Activated naive CD8-positive, alpha-beta T cell treated with anti-CD3 and anti-CD28 coated beads, Interleukin-2, amount 10 ng/mL, durations not matched to agents 7 days and 5 days (primary cell): Measurements from ENCODE around the gene PTPMT1. TPM values are rescaled to one million over a fixed set of nuclear protein-coding genes. Genes with fewer than 3 reads are reported as not detected.
A peak's percentile ranks its signal among the peaks of the same experiment; 100 is the strongest.

ENCODE experiments used
- ATAC-seq: fragments of 150-1000 bp; cut with Tn5 transposase; one replicate; pipeline ENCODE4 v1.10.0; 2021; ENCODE audit warnings: low read depth, moderate library complexity
- POLR2A ChIA-PET: fragments of 350-600 bp; sonication (Branson Sonifier 250); formaldehyde crosslinking; loops from one replicate; lab custom pipeline; 2021; ENCODE audit warnings: antibody characterized with exemption; lab: Charles Lee
- DNase-seq: peaks from one replicate; pipeline ENCODE4 v3.0.0; 2021
- H3K27ac Mint-ChIP-seq: one replicate; pipeline ENCODE4 v1.8.0; 2022; ENCODE audit warnings: mild to moderate bottlenecking, mixed read lengths
- H3K27me3 Mint-ChIP-seq: one replicate; pipeline ENCODE4 v1.8.0; 2022; ENCODE audit warnings: mild to moderate bottlenecking, moderate library complexity, mixed read lengths
- H3K36me3 Mint-ChIP-seq: one replicate; pipeline ENCODE4 v1.8.0; 2021; ENCODE audit warnings: mild to moderate bottlenecking, mixed read lengths
- H3K4me1 Mint-ChIP-seq: one replicate; pipeline ENCODE4 v1.8.0; 2021; ENCODE audit warnings: mixed read lengths
- H3K4me3 Mint-ChIP-seq: one replicate; pipeline ENCODE4 v1.8.0; 2022; ENCODE audit warnings: mild to moderate bottlenecking, moderate library complexity, mixed read lengths
- H3K9me3 Mint-ChIP-seq: one replicate; pipeline ENCODE4 v1.8.0; 2021; ENCODE audit warnings: mixed read lengths
- total RNA-seq, 2 experiments: library from RNA; stranded (reverse); gene quantifications; one replicate each; pipeline ENCODE4 v1.2.3, GENCODE V29; 2021

PTPMT1 gene
- total RNA-seq, 2 experiments from 2014 or later = 37.9 to 39.3 TPM

GRCh38 chr11:47589977-47590861, 24.8 kb downstream of the PTPMT1 start:
- Mint-ChIP-seq H3K4me3 (no peak overlapping the region), H3K4me1 (peaks cover 23% of the 10 kb centered on the region), H3K9me3 (no peaks in the 10 kb centered on the region), H3K36me3 (no peaks in the 10 kb centered on the region), H3K27ac (no peak overlapping the region), H3K27me3 (peaks cover 28% of the 10 kb centered on the region)
- POLR2A ChIA-PET = no interaction called here
- DNase-seq (no peak), ATAC-seq (no peak)

- DNase-seq (no peak), ATAC-seq (peak; percentile 53)
- Mint-ChIP-seq H3K27ac (peak overlapping the region; percentile 46), H3K9me3 (no peaks in the 10 kb centered on the region), H3K4me1 (peaks cover 18% of the 10 kb centered on the region), H3K27me3 (peaks cover 39% of the 10 kb centered on the region), H3K36me3 (no peaks in the 10 kb centered on the region), H3K4me3 (peak overlapping the region; percentile 23)
- POLR2A ChIA-PET = interaction anchor here (1.2 to 1.3 kb wide), 2 partner anchors 13 to 26 kb away, joined by 6 read pairs; partner anchors contain the start of genes KBTBD4, NDUFS3 and PTPMT1
Measured at GRCh38 chr11:47591764-47592163, 26.4 kb downstream of the PTPMT1 start.

- peak; percentile 5 for ATAC-seq
- peaks cover 40% of the 10 kb centered on the region for H3K27me3 Mint-ChIP-seq
- peak overlapping the region; percentile 46 for H3K27ac Mint-ChIP-seq
- H3K36me3 Mint-ChIP-seq = no peaks in the 10 kb centered on the region
- POLR2A ChIA-PET = interaction anchor here (0.6 to 1.3 kb wide), 3 partner anchors 14 to 239 kb away, joined by 3 to 6 read pairs (median 6); partner anchors contain the start of genes KBTBD4, NDUFS3 and PTPMT1
- no peaks in the 10 kb centered on the region for H3K9me3 Mint-ChIP-seq
- no peak for DNase-seq
- H3K4me1 Mint-ChIP-seq = peaks cover 18% of the 10 kb centered on the region
- peak overlapping the region; percentile 23 for H3K4me3 Mint-ChIP-seq
Measured at GRCh38 chr11:47592251-47592650, 26.9 kb downstream of the PTPMT1 start.

GRCh38 chr11:47592970-47593369, 27.6 kb downstream of the PTPMT1 start:
- DNase-seq (no peak), ATAC-seq (no peak)
- H3K27me3 Mint-ChIP-seq = peaks cover 40% of the 10 kb centered on the region
- H3K4me3 Mint-ChIP-seq = no peak overlapping the region
- H3K36me3 Mint-ChIP-seq = no peaks in the 10 kb centered on the region
- H3K4me1 Mint-ChIP-seq = peaks cover 16% of the 10 kb centered on the region
- no peak overlapping the region for H3K27ac Mint-ChIP-seq
- POLR2A ChIA-PET = interaction anchor here (0.6 kb wide), 1 partner anchor 238 kb away, joined by 3 read pairs; no protein-coding TSS in a partner anchor
- H3K9me3 Mint-ChIP-seq = no peaks in the 10 kb centered on the region

GRCh38 chr11:47593492-47593933, 28.1 kb downstream of the PTPMT1 start:
- POLR2A ChIA-PET = interaction anchor here (0.7 kb wide), 1 partner anchor 8 kb away, joined by 5 read pairs; no protein-coding TSS in a partner anchor
- no peak overlapping the region for H3K27ac Mint-ChIP-seq
- H3K4me3 Mint-ChIP-seq = peak overlapping the region; percentile 37
- no peak for DNase-seq
- ATAC-seq = no peak
- H3K27me3 Mint-ChIP-seq = peaks cover 40% of the 10 kb centered on the region
- H3K36me3 Mint-ChIP-seq = no peaks in the 10 kb centered on the region
- no peaks in the 10 kb centered on the region for H3K9me3 Mint-ChIP-seq
- peaks cover 13% of the 10 kb centered on the region for H3K4me1 Mint-ChIP-seq

- peak within 1 kb of the TSS; percentile 37 for H3K4me3 Mint-ChIP-seq
- POLR2A ChIA-PET = interaction anchor here (0.7 kb wide), 1 partner anchor 9 kb away, joined by 5 read pairs; no protein-coding TSS in a partner anchor
- peaks cover 13% of the 10 kb centered on the region for H3K4me1 Mint-ChIP-seq
- H3K27me3 Mint-ChIP-seq = peaks cover 44% of the 10 kb centered on the region
- DNase-seq = peak; percentile 32
- H3K36me3 Mint-ChIP-seq = no peaks in the 10 kb centered on the region
- no peak within 1 kb of the TSS for H3K27ac Mint-ChIP-seq
- ATAC-seq = no peak
- no peaks in the 10 kb centered on the region for H3K9me3 Mint-ChIP-seq
Measured at GRCh38 chr11:47593934-47594855, 28.8 kb downstream of the PTPMT1 start, which contains the start of gene C1QTNF4. Gene C1QTNF4 (minus strand): TSS chr11:47594411. CDS start chr11:47590810, 3,601 bp downstream.

- H3K36me3 Mint-ChIP-seq = no peaks in the 10 kb centered on the region
- H3K9me3 Mint-ChIP-seq = no peaks in the 10 kb centered on the region
- H3K4me1 Mint-ChIP-seq = peaks cover 13% of the 10 kb centered on the region
- DNase-seq (peak; percentile 23), ATAC-seq (peak; percentile 17)
- H3K27me3 Mint-ChIP-seq = peaks cover 44% of the 10 kb centered on the region
- POLR2A ChIA-PET = no interaction called here
- no peak overlapping the region for H3K4me3 Mint-ChIP-seq
- no peak overlapping the region for H3K27ac Mint-ChIP-seq
Measured at GRCh38 chr11:47595029-47595428, 29.6 kb downstream of the PTPMT1 start.

GRCh38 chr11:47595967-47596366, 30.6 kb downstream of the PTPMT1 start:
- Mint-ChIP-seq H3K9me3 (no peaks in the 10 kb centered on the region), H3K4me3 (no peak overlapping the region), H3K36me3 (no peaks in the 10 kb centered on the region), H3K27me3 (peaks cover 44% of the 10 kb centered on the region), H3K4me1 (peaks cover 13% of the 10 kb centered on the region), H3K27ac (no peak overlapping the region)
- no peak for ATAC-seq
- peak; percentile 2 for DNase-seq
- POLR2A ChIA-PET = no interaction called here

- no peak overlapping the region for H3K27ac Mint-ChIP-seq
- no peak for ATAC-seq
Measured at GRCh38 chr11:47599902-47600301, 34.5 kb downstream of the PTPMT1 start.

GRCh38 chr11:47603295-47603694, 37.9 kb downstream of the PTPMT1 start:
- no peak overlapping the region for H3K27ac Mint-ChIP-seq
- no peak overlapping the region for H3K4me3 Mint-ChIP-seq
- H3K27me3 Mint-ChIP-seq = peaks cover 4% of the 10 kb centered on the region
- H3K4me1 Mint-ChIP-seq = no peaks in the 10 kb centered on the region
- DNase-seq (no peak), ATAC-seq (no peak)
- H3K36me3 Mint-ChIP-seq = peaks cover 5% of the 10 kb centered on the region
- POLR2A ChIA-PET = no interaction called here
- H3K9me3 Mint-ChIP-seq = no peaks in the 10 kb centered on the region

More at GRCh38 chr11:47599902-47600301, 34.5 kb downstream of the PTPMT1 start:
- peaks cover 18% of the 10 kb centered on the region for H3K27me3 Mint-ChIP-seq
- DNase-seq = peak; percentile 6
- no peaks in the 10 kb centered on the region for H3K9me3 Mint-ChIP-seq
- H3K36me3 Mint-ChIP-seq = no peaks in the 10 kb centered on the region
- POLR2A ChIA-PET = interaction anchor here (0.7 kb wide), 1 partner anchor 131 kb away, joined by 3 read pairs; no protein-coding TSS in a partner anchor
- no peaks in the 10 kb centered on the region for H3K4me1 Mint-ChIP-seq
- H3K4me3 Mint-ChIP-seq = no peak overlapping the region

- Mint-ChIP-seq H3K4me3 (no peak overlapping the region), H3K9me3 (no peaks in the 10 kb centered on the region), H3K36me3 (peaks cover 5% of the 10 kb centered on the region), H3K27me3 (no peaks in the 10 kb centered on the region), H3K4me1 (peaks cover 5% of the 10 kb centered on the region), H3K27ac (no peak overlapping the region)
- POLR2A ChIA-PET = no interaction called here
- no peak for ATAC-seq
- no peak for DNase-seq
Measured at GRCh38 chr11:47605921-47606320, 40.5 kb downstream of the PTPMT1 start.

GRCh38 chr11:47606731-47607130, 41.3 kb downstream of the PTPMT1 start:
- DNase-seq (no peak), ATAC-seq (no peak)
- H3K4me1 Mint-ChIP-seq = peaks cover 8% of the 10 kb centered on the region
- POLR2A ChIA-PET = interaction anchor here (1.0 kb wide), 1 partner anchor 41 kb away, joined by 3 read pairs; the partner anchor contains the start of gene PTPMT1
- no peak overlapping the region for H3K27ac Mint-ChIP-seq
- no peaks in the 10 kb centered on the region for H3K27me3 Mint-ChIP-seq
- no peak overlapping the region for H3K4me3 Mint-ChIP-seq
- H3K9me3 Mint-ChIP-seq = no peaks in the 10 kb centered on the region
- H3K36me3 Mint-ChIP-seq = peaks cover 5% of the 10 kb centered on the region
